SK-N-SH treated with all-trans-retinoic acid at 6 μM for 48 hours (cell line): Measurements from ENCODE around the gene PLAGL1.

ENCODE experiments used
- CSRNP3 ChIP-seq: fragments of 250-450 bp; sonication (Bioruptor Pico); IDR thresholded peaks from 2 replicates; pipeline ENCODE4 v1.5.1; 2021; ENCODE audit warnings: mild to moderate bottlenecking, moderate library complexity
- ESRRG ChIP-seq: fragments of 250-450 bp; sonication (Bioruptor Pico); IDR thresholded peaks from 2 replicates; pipeline ENCODE4 v1.6.1; 2021; ENCODE audit warnings: mild to moderate bottlenecking
- GLIS3 ChIP-seq: fragments of 250-450 bp; sonication (Bioruptor Pico); IDR thresholded peaks from 2 replicates; pipeline ENCODE4 v1.5.0; 2020; ENCODE audit warnings: mild to moderate bottlenecking, moderate library complexity
- PATZ1 ChIP-seq: fragments of 250-450 bp; sonication (Bioruptor Pico); IDR thresholded peaks from 2 replicates; pipeline ENCODE4 v1.8.0; 2020; ENCODE audit warnings: mild to moderate bottlenecking, moderate library complexity, borderline replicate concordance
- POU6F1 ChIP-seq: fragments of 250-450 bp; sonication (Bioruptor Pico); IDR thresholded peaks from 2 replicates; pipeline ENCODE4 v1.8.0; 2021; ENCODE audit warnings: low read depth, mild to moderate bottlenecking, moderate library complexity, borderline replicate concordance
- TOX ChIP-seq: fragments of 250-450 bp; sonication (Bioruptor Pico); IDR thresholded peaks from 2 replicates; pipeline ENCODE4 v1.8.0; 2021; ENCODE audit warnings: mild to moderate bottlenecking, moderate library complexity, borderline replicate concordance
- ZFP30 ChIP-seq: fragments of 450-650 bp; formaldehyde crosslinking; IDR thresholded peaks from 2 replicates; pipeline ENCODE4 v1.5.0; 2022; ENCODE audit warnings: mild to moderate bottlenecking, moderate library complexity

- no peak for TF ChIP-seq CSRNP3 (CRISPR knock-in tag)
- no peak for TF ChIP-seq GLIS3 (CRISPR knock-in tag)
- TF ChIP-seq TOX (CRISPR knock-in tag), result no peak
- no peak for TF ChIP-seq ZFP30 (CRISPR knock-in tag)
- TF ChIP-seq POU6F1, result no peak
- TF ChIP-seq ESRRG, result no peak
- TF ChIP-seq PATZ1 (CRISPR knock-in tag), result no peak
Observed at GRCh38 chr6:144052488-144052887, 44.4 kb upstream of the PLAGL1 start.
